NCI-H146 treated with DMSO at 0.1 percent for 48 hours (cell line): ENCODE measurements around the gene CD46.
"Not testable (repeated sequence)": the region's sequence is repeated elsewhere in the genome, so short reads cannot be mapped to it uniquely, and the experiment has no call there.

Experiments
- DNase-seq: peaks from one replicate; lab custom pipeline; 2025; ENCODE audit not compliant: unreplicated experiment; lab: John Stamatoyannopoulos, UW

CD46 gene

DNA sequence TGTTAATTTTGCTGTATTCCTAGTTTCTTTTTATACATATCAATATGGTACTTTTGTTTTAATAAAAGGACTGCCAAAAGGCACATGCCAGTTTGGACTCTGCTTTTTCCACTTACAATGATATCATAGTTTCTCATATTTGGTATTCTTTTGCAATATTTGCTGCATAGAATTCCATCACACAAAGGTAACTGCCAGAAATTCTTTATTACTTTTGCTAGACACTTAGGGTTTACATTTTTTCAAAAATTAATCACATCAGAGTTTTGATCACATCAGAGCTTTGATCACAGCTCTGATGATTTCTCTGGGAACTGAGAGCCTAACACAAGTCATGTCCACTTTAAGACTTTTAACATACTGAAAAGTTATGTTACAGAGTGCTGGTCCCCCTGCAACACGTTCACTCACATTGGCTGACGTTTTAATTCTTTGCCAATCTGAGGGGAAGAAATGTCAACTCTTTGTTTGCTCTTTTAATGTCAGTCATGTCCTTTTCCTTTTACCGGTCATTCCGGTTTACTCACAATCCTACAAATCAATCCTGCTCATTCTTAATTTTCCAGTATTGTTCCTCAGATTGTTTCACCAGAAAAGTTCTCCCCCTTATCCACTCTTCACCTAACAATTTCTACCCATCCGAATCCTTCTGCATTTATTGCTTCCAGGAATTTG is 1.1 kb upstream of the CD46 start:
- no peak for DNase-seq

DNA sequence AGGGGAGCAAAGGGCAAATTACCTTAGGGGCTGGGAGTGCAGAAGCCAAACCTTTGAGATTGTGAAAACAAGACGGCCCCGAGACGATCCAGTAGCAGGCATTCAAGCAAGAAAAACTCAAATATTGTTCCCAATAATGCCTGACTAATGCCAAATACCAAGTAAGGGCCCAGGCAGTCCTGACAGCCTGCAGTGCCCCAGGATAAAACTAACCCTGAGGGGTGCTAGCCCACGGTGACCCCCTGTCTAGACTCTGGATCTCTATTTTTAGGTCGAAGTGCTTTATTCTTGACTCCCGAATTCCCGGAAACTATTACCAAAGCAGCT is 428 bp upstream of the CD46 start:
- DNase-seq: not testable (repeated sequence)

DNA sequence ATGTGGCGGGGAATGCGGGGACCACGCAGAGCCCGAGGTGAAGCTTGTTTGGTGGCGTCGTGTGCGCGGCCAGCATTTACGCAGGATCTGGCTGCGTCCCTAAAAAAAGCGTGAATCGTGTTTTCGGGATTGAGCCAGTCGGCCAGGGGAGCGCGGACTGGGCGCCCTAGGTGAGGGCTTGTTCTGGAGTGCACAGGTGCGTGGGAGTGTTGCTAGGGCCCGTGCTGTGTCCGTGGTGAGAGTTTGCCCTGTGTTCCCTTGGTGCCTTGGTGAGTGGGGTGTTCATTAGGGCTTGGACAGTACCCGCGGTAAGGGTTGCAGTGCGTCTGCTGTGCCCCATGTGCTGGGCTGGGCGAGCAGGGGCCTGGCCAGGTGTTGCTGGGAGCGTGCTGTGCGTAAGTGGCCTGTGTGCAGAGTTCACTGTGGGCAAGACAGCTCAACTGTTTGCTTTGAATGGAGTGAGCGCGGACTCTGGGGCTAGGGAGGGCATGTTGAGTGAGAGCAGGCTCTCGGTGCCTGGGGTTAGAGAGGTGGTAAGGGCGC is 673 bp downstream of the CD46 start:
- peak; percentile 65 for DNase-seq

- no peak for DNase-seq
Measured at GRCh38 chr1:207753611-207754010, 1.8 kb downstream of the CD46 start.

- DNase-seq: no peak
Measured at GRCh38 chr1:207754011-207754410, 2.2 kb downstream of the CD46 start.

GRCh38 chr1:207754974-207755700 is 3.3 kb downstream of the CD46 start:
- no peak for DNase-seq

- no peak for DNase-seq
Measured at GRCh38 chr1:207755846-207756693, 4.2 kb downstream of the CD46 start.

DNA sequence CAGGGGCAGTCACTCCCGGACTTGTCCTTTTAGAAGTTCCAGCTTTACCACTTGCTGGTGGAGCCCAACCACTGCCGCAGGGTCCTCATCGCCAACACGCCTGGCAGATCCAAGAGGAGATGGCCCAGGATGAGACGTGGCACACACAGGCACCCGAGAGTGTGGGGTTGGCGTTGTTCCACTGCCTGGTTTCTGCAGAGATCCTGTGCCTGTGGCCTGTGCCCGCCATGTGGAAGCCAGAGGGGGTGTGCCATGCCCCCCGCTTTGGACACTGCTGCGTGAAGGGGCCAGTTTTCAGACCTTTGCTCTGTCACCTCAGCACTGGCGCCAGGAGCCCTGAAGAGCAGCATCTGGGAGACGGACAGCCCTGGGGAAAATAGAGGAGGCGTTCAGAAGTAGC is 10.8 kb downstream of the CD46 start:
- DNase-seq: no peak

GRCh38 chr1:207763091-207763490 is 11.2 kb downstream of the CD46 start:
- DNase-seq: no peak

GRCh38 chr1:207763972-207764371 is 12.1 kb downstream of the CD46 start:
- no peak for DNase-seq

- DNase-seq: no peak
Measured at GRCh38 chr1:207766569-207766968, 14.7 kb downstream of the CD46 start.

DNA sequence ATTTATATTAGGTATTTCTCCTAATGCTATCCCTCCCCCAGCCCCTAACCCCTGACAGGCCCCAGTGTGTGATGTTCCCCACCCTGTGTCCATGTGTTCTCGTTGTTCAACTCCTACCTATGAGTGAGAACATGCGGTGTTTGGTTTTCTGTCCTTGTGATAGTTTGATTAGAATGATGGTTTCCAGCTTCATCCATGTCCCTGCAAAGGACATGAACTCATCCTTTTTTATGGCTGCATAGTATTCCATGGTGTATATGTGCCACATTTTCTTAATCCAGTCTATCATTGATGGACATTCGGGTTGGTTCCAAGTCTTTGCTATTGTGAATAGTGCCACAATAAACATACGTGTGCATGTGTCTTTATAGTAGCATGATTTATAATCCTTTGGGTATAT is 18.7 kb downstream of the CD46 start:
- not testable (repeated sequence) for DNase-seq

- DNase-seq: not testable (repeated sequence)
Measured at GRCh38 chr1:207776045-207776444, 24.2 kb downstream of the CD46 start.

DNA sequence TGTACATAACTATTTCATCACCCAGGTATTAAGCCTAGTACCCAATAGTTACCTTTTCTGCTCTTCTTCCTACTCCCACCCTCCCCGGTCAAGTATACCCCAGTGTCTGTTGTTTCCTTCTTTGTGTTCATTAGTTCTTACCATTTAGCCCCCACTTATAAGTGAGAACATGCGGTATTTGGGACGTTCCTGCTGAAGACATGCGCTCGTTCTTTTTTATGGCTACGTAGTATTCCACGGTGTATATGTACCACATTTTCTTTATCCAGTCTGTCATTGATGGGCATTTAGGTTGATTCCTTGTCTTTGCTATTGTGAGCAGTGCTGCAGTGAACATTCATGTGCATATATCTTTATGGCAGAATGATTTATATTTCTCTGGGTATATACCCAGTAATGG is 25.6 kb downstream of the CD46 start:
- DNase-seq: not testable (repeated sequence)

- no peak for DNase-seq
Measured at GRCh38 chr1:207779008-207779407, 27.2 kb downstream of the CD46 start.

GRCh38 chr1:207781312-207781711 is 29.5 kb downstream of the CD46 start:
- DNase-seq: no peak

DNA sequence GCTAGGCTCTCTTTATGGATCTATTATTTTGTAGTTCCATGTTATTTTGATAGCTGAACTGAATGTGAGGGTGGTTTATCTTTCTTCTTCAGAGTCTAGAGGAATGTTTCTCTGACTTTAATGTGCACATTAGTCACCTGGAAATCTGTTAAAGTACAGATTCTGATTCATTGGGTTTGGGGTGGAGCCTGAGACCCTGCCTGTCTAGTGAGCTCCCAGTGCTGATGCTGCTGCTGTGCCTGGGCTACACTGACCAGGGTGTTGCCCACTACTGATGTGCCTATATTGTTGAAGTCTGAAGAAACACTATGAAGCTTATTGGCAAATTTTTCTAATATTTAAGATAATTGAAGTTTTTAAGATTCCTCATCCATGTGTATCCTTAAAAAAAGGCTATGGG is 35.9 kb downstream of the CD46 start:
- DNase-seq: no peak

DNA sequence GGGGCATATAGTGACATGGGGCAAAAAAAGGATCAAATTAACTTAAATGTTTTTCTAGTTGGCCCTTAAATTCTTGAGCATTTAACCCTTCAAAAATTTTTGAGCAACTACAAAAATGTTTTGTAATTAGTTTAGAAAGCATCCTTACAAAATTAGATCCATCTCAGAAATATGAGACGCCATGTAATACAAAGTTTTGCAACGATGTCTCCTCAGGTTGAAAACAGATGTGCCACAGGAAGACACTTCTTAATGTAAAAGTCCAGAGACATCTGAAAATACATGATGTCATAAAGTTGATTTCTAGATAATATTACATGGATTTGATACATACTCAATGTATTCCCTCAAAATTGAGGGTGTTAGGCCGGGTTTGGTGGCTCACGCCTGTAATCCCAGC is 37.5 kb downstream of the CD46 start:
- no peak for DNase-seq

- DNase-seq: no peak
Measured at GRCh38 chr1:207789792-207790787, 38.2 kb downstream of the CD46 start.

DNA sequence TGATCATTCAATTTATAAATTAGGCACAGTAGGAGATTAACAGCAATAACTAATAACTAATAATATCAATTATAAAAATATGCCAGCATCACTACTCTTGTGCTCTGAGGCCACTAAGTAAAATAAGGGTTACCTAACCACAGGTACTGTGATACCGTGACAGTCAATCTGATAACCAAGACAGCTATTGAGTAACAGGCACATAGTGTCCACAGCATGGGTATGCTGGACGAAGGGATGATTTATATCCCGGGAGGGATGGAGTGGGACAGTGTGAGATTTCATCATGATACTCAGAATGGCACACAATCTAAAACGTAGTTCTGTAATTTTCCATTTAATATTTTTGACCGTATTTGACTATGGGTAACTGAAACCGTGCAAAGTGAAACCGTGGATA is 39.4 kb downstream of the CD46 start:
- no peak for DNase-seq
